AG08395 (cell line): ENCODE data around the gene C11orf91.
"Not testable (repeated sequence)": the region's sequence is repeated elsewhere in the genome, so short reads cannot be mapped to it uniquely, and the experiment has no call there.

Experiments
- DNase-seq: peaks from one replicate; pipeline ENCODE4 v3.0.0; 2012; ENCODE audit warnings: mixed read lengths, low spot score

The C11orf91 gene

DNA sequence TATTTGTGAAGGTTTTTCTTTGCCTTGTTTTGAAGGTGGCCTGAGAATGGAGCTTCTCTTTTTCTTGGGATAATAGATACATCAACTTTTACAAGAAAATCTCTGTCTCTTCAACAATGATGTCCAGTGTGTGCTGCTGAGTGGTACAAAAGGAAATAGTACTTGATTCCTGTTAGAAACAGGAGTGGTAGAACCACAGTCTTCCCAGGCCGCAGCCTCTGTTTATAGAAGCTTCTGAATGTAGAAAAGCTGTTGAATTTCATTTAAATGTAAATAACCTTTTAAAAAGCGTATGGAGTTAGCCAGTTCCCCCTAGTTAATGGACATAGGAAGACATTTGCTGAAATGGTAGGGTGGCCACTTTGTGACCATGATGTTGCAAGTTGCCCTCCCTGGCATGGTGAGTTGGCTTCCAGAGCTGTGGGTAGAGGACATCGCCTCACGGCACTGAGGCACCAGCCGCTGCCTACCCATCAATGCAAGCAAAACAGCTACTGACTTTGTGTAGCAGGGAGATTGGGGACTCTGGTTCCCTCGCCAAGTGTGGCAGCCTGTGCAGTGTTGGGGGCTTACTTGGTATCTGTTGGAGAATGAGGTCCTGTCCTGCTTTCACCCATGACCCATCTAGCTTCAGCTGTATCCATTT, 31.6 kb downstream of the C11orf91 start:
- no peak for DNase-seq

DNA sequence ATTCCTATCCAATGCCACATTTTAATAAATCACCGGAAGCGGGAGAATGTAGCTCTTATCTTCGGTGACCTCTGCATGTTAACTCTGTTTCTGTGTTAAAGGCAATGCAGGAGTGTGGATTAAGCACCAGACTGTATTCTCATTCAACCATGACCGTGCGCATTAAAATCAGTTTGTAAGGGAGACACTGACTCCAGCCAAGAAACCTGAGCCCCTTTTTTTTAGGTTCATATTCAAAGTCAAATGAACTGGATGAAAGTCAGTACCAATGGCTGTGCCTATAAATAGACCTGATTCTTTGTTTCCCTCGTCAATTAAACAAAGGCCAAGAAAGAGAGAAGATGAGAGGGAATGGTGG, 32.2 kb downstream of the C11orf91 start:
- DNase-seq: no peak

DNA sequence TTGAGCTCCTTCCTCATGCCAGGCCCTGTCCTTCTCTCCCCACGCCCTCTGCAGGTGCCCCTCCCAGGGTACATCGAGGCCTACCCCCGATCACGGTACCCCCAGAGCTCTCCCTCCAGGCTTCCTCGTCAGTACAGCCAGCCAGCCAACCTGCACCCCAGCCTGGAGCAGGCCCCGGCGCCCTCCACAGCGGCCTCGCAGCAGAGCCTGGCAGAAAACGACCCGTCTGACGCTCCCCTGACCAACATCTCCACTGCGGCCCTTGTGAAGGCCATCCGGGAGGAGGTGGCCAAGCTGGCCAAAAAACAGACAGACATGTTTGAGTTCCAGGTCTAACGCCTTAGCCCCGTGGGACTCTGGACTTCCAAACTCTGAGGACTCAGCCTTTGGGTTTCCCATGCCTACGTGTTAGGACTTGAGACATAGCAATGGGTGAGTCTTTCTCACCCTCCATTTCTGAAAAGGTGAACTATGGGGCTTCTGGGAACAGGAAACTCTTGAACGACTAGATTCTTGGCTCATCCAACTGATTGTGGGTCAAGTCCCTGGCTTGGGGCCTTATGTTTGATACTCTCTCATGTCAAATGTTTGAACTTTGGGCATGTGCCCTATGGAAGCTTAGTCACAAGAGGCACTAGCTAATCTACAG, 32.7 kb downstream of the C11orf91 start:
- no peak for DNase-seq

GRCh38 chr11:33665350-33666106, 35.1 kb downstream of the C11orf91 start:
- no peak for DNase-seq

DNA sequence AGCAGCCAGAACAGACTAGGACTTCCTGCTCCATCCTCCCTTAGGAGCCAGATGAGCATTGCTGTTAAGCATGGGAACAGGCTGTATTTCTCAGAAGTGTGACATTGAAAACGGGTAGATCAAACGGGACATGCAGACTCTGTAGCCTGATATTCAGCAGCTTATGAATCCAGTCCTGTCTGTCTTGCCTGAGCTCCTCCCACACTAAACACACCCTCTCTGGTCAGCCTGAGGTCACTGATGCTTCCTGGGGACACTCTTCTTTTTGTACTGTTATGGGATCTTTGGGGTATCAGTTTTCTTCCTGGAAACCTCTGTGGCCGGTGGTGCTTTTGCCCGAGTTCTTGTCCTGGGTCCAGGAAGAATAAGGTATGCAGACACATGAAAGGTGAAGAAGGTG, 35.8 kb downstream of the C11orf91 start:
- no peak for DNase-seq

- no peak for DNase-seq
These were observed 36.5 kb downstream of the C11orf91 start for GRCh38 chr11:33664166-33664565.

DNA sequence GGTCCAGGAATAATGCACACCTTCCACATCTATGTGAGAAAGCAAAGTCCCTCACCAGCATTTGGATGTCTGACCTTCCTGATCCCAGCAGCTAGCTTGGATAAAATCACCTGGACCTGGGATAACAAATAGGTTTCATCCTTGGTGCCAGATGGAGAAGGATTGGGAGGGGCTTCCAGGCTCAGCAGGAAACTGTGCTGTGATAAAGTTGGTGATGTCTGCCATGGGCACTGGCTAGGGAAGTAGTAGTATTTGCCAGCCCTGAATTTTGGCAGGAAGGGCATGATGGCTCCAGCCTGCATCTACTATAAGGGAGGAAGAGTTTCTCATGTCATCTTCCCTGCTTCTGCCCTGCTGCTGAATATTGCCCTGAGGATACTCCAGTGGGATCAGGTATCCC, 37.5 kb downstream of the C11orf91 start:
- no peak for DNase-seq

GRCh38 chr11:33661526-33661925, 39.1 kb downstream of the C11orf91 start:
- not testable (repeated sequence) for DNase-seq

DNA sequence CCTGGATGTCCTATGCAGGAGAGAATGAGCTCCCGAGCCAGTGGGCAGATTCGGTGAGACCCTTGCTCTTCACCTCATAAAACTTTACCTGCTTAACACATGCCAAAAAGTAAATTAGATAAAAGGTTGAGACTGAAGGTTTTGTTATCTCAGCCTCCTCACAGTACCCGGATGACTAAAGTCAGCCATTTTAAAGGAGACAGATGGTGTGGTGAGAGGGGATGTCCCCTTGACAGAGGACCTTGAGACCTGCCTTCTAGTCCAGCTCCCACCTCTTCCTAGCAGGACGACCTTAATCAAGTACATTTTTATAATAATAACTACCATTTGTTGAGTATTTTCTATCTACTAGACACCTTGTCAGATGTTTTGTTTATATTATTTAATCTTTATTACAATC, 39.7 kb downstream of the C11orf91 start:
- no peak for DNase-seq

- DNase-seq: no peak
These were observed 41.1 kb downstream of the C11orf91 start for GRCh38 chr11:33659370-33660139.

GRCh38 chr11:33658195-33658900, 42.3 kb downstream of the C11orf91 start:
- no peak for DNase-seq

DNA sequence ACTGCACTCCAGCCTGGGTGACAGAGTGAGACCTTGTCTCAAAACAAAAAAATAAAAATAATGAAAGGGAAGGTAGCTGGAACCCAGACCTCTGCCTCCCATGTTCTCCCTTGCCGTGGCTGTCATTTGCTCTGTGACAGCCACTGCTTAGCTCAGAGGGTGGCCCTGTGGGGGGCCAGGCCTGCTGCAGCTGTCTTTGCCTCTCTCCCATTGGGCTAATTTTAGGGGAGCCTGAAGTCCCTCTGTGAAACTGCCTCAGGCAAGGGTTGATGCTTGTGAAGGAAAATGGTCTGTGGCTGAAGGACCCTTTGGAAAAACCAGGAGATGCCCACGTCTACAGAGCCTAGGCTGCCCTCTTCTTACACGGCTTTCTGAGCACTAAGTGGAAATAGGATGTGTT, 42.9 kb downstream of the C11orf91 start:
- DNase-seq: no peak

DNA sequence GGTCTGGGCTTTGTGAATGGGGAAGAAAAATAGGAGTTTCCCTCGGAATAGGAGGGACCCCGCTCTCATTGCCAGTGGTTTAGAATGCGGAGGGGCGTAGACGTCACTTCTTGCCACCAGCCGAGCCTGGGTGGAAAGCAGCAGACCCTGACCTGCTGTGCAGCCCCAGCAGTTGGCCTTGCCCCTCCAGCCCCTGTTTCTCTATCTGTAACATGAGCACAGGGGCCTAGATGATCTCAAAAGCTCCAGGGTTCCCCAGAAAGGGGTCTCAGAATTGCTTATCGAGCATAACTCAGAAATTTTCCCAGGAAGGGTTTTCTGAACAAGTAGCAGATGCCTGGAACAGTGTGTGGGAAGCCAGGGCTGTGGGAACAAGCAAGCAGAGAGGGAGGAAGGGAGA, 43.9 kb downstream of the C11orf91 start:
- DNase-seq: no peak

DNA sequence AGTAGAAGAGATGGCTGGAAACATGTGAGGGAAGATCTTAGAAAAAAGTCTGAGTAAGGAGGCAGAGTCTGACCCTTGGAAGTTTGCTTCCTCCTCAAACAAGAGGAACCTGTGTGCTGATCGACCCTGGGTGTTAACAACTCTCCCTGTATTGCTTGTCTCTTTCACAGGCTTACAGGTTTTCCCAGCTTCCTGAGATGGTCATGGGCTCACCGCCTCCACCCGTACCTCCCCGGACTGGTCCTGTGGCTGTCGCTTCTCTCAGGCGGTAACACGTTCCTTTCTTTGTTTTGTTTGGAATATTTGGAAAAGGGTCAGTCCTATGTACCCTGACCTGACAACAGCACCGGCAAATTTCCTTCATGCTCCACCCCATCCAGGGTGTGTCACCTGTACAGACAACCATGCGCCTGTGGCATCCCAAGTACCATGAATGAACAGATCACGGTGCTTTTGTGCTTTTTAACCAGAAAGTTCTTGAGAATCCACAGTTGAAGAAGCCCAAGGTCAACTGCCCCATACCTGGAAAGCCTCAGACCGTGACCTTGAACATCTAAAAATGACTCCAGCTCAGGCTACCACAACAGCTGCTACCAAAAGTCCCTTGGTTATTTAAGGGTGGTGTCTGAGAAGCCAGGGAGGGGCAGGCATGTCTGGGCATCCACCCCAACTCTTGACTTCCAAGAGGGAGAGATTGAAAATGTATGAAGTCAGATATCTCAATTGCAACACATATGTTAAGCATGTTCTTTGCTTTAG, 44.6 kb downstream of the C11orf91 start:
- peak; percentile 17 for DNase-seq

DNA sequence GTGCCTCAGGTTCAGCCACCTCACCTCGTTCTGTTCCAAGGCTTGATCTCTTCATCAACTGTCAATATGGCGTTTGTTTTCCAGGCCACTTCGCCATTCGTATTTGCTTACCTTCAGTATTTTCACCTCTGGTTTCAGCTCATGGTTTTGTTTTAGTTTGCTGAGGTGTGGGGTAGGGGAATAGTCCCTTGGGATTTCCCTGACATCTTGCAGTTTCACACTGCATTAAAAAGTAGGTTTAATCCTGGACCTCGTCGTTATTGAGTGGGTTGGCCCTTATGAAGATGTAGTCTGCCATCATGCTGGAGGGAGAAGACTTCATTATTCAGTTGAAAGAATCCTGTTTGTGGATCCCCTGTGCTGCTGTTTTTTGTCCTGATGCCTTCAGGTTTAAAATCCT, 46.0 kb downstream of the C11orf91 start:
- no peak for DNase-seq

- no peak for DNase-seq
These were observed 47.7 kb downstream of the C11orf91 start for GRCh38 chr11:33652930-33653329.

- DNase-seq: no peak
These were observed 48.2 kb downstream of the C11orf91 start for GRCh38 chr11:33652431-33652830.

GRCh38 chr11:33651990-33652389, 48.6 kb downstream of the C11orf91 start:
- DNase-seq: peak; percentile 53

DNA sequence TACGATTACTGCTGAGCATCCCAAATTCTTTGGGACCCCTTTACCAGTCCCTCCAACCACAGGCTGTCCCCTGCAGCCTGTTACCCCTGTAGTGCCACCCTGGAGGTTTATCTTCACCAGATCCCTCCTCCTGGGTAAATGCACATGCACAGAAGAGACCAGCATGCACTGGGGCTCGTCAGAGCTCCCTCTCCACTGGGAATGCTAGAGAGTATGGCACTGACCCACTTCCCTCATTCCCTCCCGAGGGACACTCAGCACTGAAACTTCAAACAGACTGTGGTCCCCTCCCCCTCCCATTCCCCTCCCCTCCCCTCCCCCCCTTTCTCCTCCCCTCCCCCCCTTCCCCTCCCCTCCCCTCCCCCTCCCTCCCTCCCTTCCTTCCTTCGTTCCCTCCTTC, 49.1 kb downstream of the C11orf91 start:
- no peak for DNase-seq

DNA sequence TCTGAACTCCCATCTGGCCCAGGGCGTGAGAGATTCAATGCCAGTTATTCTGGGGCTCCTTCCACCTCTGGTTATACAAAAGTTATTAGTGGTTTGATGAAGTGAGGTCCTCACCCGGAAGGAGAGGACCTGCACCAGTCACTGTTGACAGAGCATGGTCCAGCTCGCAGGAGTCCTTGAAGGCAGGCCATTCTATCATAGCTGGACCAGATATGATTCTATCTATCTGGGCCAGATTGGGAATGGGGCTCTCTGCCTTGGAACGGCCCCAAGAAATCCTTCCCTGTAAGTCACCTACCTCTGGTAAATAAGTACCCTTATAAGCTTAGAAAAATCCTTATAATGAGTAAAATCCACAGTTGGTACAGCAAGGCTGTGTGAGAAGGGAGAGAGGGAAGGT, 50.7 kb downstream of the C11orf91 start:
- DNase-seq: no peak
